HG03045 (cell line): ENCODE measurements around the gene ABCB9.

Experiments
- ATAC-seq: cut with Tn5 transposase; IDR thresholded peaks from one replicate; pipeline ENCODE4 v1.9.1; 2021; ENCODE audit warnings: mild to moderate bottlenecking, moderate library complexity; ENCODE audit not compliant: unreplicated experiment

ABCB9 gene

GRCh38 chr12:122982963-122983788 lies 16.9 kb upstream of the ABCB9 start:
- ATAC-seq = no peak

GRCh38 chr12:122982477-122982815 lies 16.2 kb upstream of the ABCB9 start:
- no peak for ATAC-seq

GRCh38 chr12:122981587-122982476 lies 15.6 kb upstream of the ABCB9 start:
- no peak for ATAC-seq

- peak; percentile 10 for ATAC-seq
These were observed 14.8 kb upstream of the ABCB9 start for GRCh38 chr12:122981036-122981471.

- peak; percentile 62 for ATAC-seq
These were observed 14.1 kb upstream of the ABCB9 start, which contains the start of gene ARL6IP4 for GRCh38 chr12:122980183-122981035. Gene ARL6IP4 (plus strand): TSS chr12:122980681. CDS start chr12:122981140, 459 bp downstream.

GRCh38 chr12:122979908-122980182 lies 13.6 kb upstream of the ABCB9 start:
- ATAC-seq = no peak

- no peak for ATAC-seq
These were observed 13.0 kb upstream of the ABCB9 start for GRCh38 chr12:122979001-122979907.

GRCh38 chr12:122978507-122978955 lies 12.3 kb upstream of the ABCB9 start:
- ATAC-seq = no peak

GRCh38 chr12:122977655-122978392 lies 11.6 kb upstream of the ABCB9 start:
- no peak for ATAC-seq

GRCh38 chr12:122977153-122977552 lies 10.9 kb upstream of the ABCB9 start:
- no peak for ATAC-seq

- no peak for ATAC-seq
These were observed 10.3 kb upstream of the ABCB9 start for GRCh38 chr12:122976648-122976975.

GRCh38 chr12:122975790-122976647 lies 9.8 kb upstream of the ABCB9 start:
- ATAC-seq = no peak

- peak; percentile 65 for ATAC-seq
These were observed 8.9 kb upstream of the ABCB9 start, which contains the start of gene OGFOD2 for GRCh38 chr12:122974892-122975789. Gene OGFOD2 (plus strand): TSS chr12:122975244. CDS start chr12:122975252, 8 bp downstream.

GRCh38 chr12:122974274-122974891 lies 8.1 kb upstream of the ABCB9 start:
- peak; percentile 74 for ATAC-seq

- no peak for ATAC-seq
These were observed 3.4 kb upstream of the ABCB9 start for GRCh38 chr12:122969676-122970075.

GRCh38 chr12:122968104-122968503 lies 1.8 kb upstream of the ABCB9 start:
- ATAC-seq = no peak
